Activated CD8-positive, alpha-beta memory T cell treated with anti-CD3 and anti-CD28 coated beads, Interleukin-2, amount 10 ng/mL, durations not matched to agents 7 days and 5 days (primary cell): ENCODE data around the gene TUBG2. TPM values are rescaled to one million over a fixed set of nuclear protein-coding genes. Genes with fewer than 3 reads are reported as not detected.

Source experiments
- ATAC-seq: fragments of 150-1000 bp; cut with Tn5 transposase; one replicate; pipeline ENCODE4 v1.10.0; 2021; ENCODE audit warnings: moderate library complexity
- CTCF ChIA-PET: fragments of 350-600 bp; sonication (Branson Sonifier 250); formaldehyde crosslinking; loops from one replicate; lab custom pipeline; 2021; ENCODE audit warnings: antibody characterized with exemption; lab: Charles Lee
- DNase-seq: peaks from one replicate; pipeline ENCODE4 v3.0.0-alpha.2; 2020
- H3K27ac Mint-ChIP-seq: one replicate; pipeline ENCODE4 v1.8.0; 2021; ENCODE audit warnings: mild to moderate bottlenecking, mixed read lengths
- H3K27me3 Mint-ChIP-seq: one replicate; pipeline ENCODE4 v1.8.0; 2021; ENCODE audit warnings: mixed read lengths
- H3K36me3 Mint-ChIP-seq: one replicate; pipeline ENCODE4 v1.8.0; 2021; ENCODE audit warnings: mild to moderate bottlenecking, mixed read lengths
- H3K4me1 Mint-ChIP-seq: one replicate; pipeline ENCODE4 v1.8.0; 2021; ENCODE audit warnings: mixed read lengths
- H3K4me3 Mint-ChIP-seq: one replicate; pipeline ENCODE4 v1.8.0; 2021; ENCODE audit warnings: mild to moderate bottlenecking, moderate library complexity, mixed read lengths
- H3K9me3 Mint-ChIP-seq: one replicate; pipeline ENCODE4 v1.8.0; 2022; ENCODE audit warnings: low read depth, mixed read lengths
- total RNA-seq, 2 experiments: library from RNA; stranded (reverse); gene quantifications; one replicate each; pipeline ENCODE4 v1.2.3, GENCODE V29; 2021

The TUBG2 gene
- total RNA-seq, 2 experiments from 2014 or later, result 13.5 to 14.6 TPM

DNA sequence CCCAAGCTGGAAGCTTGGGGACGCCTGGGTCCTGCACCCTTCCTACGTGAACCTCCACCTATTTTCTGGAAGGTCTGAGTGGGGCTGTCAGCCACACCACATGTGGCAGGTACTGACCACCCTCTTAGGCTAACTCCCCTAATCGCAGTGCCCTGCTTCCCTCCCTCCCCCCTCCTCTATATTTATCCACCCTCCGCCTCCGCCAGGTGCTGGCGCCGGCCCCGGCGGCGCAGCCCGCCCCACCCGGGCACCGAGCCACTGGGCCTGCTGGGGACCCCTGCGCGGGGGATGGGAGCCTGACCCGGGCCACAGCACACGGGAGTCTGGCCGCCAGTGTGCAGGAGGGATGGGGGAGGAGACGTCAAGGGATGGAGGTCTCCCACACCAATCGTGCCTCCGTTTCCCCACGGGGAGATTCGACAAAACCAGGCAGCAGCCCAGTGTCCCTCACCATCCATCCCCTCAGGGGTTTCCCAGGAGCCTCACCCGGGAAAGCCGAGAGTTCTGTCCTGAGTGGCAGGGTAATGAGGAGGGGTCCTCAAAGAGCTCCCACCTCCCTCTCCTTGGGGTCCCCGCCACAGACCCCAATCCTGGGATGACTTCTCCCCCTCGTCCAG lies 16.4 kb downstream of the TUBG2 start:
- peaks cover 50% of the 10 kb centered on the region for H3K27me3 Mint-ChIP-seq
- H3K4me1 Mint-ChIP-seq, result peaks cover 55% of the 10 kb centered on the region
- DNase-seq (no peak), ATAC-seq (no peak)
- H3K9me3 Mint-ChIP-seq, result no peaks in the 10 kb centered on the region
- CTCF ChIA-PET, result interaction anchor here (1.1 to 6.2 kb wide), 4 partner anchors 31 to 121 kb away, joined by 3 to 92 read pairs (median 4); partner anchors contain the start of genes PSMC3IP and RAMP2
- H3K36me3 Mint-ChIP-seq, result no peaks in the 10 kb centered on the region
- H3K4me3 Mint-ChIP-seq, result no peak overlapping the region
- no peak overlapping the region for H3K27ac Mint-ChIP-seq

DNA sequence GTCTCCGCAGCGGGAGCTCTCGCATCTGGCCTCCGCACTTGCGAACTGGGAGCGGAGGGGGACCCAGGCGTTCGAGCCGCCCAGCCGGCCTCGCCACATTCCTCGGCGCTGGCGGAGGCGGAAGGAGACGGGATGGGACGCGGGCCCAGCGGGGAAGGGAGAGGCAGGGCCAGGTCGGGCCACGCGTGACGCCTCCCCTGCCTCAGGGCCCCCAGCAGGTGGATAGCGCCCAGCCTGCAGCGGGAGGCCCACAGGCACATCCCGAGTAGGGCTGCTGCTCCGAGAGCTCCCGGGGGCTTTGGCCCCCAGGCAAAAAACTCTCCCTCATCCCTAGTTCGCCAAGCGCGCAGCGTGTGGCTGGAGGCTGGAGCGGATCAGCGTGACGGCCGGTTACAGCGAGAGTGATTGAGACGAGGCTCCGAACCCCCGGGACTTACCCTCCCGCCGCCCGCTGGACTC lies 16.9 kb downstream of the TUBG2 start:
- Mint-ChIP-seq H3K9me3 (no peaks in the 10 kb centered on the region), H3K27me3 (peaks cover 47% of the 10 kb centered on the region), H3K36me3 (no peaks in the 10 kb centered on the region), H3K27ac (no peak overlapping the region), H3K4me3 (peak overlapping the region; percentile 73), H3K4me1 (peaks cover 54% of the 10 kb centered on the region)
- CTCF ChIA-PET, result interaction anchor here (0.9 to 6.2 kb wide), 6 partner anchors 31 to 128 kb away, joined by 3 to 92 read pairs (median 4); partner anchors contain the start of genes PSMC3IP and RAMP2
- ATAC-seq, result no peak
- no peak for DNase-seq

DNA sequence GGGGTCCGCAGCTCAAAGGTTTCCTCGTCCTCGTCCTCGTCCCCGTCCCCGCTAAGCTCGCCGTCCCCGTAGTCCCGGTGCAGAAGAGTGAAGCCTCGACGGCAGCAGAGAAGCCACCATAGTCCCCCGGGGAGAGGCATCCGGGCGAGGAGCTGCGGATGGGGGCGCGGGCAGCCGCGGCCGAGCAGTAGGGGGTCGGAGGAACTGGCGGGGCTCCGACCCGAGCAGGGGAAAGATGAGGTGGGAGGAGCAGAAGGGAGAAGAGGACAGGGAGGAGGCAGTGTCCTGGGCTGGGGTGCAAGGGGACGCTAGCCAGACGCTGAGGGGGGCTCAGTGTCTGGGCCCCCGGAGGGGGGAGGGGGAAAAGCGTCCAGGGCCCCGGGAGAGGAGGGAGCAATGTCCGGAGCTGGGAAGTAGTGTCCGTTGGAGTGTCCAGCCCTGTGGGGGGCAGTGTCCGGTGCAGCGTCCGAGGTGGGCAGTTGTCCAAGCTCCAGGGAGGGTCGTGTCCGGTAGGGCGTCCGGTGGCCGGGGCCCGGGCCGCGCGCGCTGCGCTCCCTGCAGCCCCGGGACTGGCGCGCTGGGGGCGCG lies 17.4 kb downstream of the TUBG2 start, which contains the start of gene PLEKHH3:
PLEKHH3 (minus strand) TSS at position 571 of the 588 bp plus-strand sequence; CDS start at position 140, 431 bp downstream.
- no peaks in the 10 kb centered on the region for H3K36me3 Mint-ChIP-seq
- H3K27ac Mint-ChIP-seq, result peak within 1 kb of the TSS; percentile 85
- ATAC-seq (no peak), DNase-seq (no peak)
- peaks cover 54% of the 10 kb centered on the region for H3K4me1 Mint-ChIP-seq
- H3K9me3 Mint-ChIP-seq, result no peaks in the 10 kb centered on the region
- H3K4me3 Mint-ChIP-seq, result peak within 1 kb of the TSS; percentile 73
- H3K27me3 Mint-ChIP-seq, result peaks cover 46% of the 10 kb centered on the region
- CTCF ChIA-PET, result interaction anchor here (0.9 to 6.2 kb wide), 9 partner anchors 10 to 148 kb away, joined by 3 to 92 read pairs (median 4); partner anchors contain the start of genes BECN1, PSMC3IP, RAMP2 and RETREG3

DNA sequence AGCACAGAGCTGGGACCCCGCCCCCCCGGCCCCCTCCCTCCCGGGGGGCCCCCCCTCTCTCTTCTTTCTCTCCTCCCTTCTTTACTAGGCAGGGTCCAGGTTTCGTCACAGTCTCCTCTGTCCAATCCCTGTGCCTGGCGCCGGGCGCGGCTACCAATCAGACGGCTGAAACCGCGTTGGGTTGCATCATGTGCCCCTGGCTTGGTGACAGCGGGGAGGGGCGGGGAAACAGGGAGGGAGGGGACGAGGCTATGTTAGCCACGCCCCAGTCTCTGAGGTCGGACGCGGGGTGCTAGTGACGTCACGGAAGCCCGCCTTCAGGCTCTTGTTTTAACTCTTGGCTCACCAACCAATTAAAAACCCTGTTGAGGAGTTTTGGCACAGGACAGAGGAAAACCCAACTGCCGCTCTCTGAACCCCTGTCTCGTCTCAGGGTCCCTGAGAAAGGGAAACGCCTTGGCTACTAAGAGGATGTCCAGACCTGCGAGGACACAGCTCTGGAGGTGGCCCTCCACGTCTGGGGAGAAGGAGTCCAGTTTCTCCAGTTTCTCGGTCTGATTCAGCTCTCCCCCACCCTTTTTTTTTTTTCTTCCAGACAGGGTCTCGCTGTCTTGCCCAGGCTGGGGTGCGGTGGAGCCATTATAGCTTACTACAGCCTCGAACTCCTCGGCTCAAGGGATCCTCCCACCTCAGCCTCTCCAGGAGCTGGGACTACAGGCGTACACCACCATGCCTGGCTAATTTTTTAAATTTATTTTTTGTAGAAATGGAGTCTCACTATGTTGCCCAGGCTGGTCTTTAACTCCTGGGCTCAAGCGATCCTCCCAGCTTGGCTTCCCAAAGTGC lies 18.2 kb downstream of the TUBG2 start:
- peak; percentile 81 for ATAC-seq
- H3K27me3 Mint-ChIP-seq, result peaks cover 48% of the 10 kb centered on the region
- H3K4me1 Mint-ChIP-seq, result peaks cover 59% of the 10 kb centered on the region
- DNase-seq, result peak; percentile 100
- no peaks in the 10 kb centered on the region for H3K36me3 Mint-ChIP-seq
- peak overlapping the region; percentile 73 for H3K4me3 Mint-ChIP-seq
- H3K9me3 Mint-ChIP-seq, result no peaks in the 10 kb centered on the region
- CTCF ChIA-PET, result interaction anchor here (1.0 to 6.2 kb wide), 7 partner anchors 11 to 147 kb away, joined by 3 to 92 read pairs (median 4); partner anchors contain the start of genes BECN1, PSMC3IP, RAMP2 and RETREG3
- peak overlapping the region; percentile 85 for H3K27ac Mint-ChIP-seq

DNA sequence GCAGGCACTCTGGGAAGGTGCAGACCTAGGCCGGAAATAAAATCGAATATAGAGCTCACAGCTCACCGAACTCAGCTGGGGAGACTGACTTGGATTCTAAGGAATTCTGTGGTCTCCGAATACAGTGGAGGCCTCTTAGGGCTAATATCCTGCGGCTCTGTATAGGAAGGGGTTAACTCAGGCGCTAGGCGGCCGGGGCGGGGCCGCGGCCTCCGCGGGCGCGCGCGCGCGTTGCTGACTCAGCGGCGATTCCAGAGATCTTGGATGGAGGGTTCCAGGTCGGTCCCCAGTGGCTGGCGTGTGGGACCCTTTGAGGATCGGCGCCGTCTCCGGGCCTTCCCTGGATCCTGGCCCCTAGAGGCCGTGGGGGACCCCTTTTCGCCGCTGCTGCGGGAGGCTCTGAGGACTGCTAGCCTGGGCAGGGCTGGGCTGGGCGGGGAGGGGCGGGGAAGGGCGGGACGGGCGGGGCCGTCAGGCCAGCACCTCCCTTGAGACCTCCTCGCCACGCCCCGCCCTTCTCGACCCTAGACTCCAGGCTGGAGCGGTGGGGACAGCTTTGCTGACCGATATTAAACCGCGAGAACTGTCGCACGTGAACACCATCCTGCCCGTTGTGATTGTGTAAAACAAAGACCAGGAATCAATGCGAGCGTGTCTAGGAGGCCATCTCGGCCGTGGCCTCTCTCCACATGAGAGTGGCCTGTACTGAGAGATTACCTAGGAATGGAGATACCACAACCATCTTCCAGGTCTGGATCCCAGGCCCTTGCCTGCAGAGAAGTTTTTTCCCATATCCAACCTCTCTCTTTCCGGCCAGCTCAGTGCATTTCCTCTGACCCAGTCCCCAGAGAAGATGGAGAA lies 19.1 kb downstream of the TUBG2 start:
- DNase-seq (peak; percentile 84), ATAC-seq (peak; percentile 32)
- Mint-ChIP-seq H3K27ac (peak overlapping the region; percentile 89), H3K4me1 (peaks cover 67% of the 10 kb centered on the region), H3K4me3 (peak overlapping the region; percentile 73), H3K36me3 (no peaks in the 10 kb centered on the region), H3K9me3 (no peaks in the 10 kb centered on the region), H3K27me3 (peaks cover 49% of the 10 kb centered on the region)
- CTCF ChIA-PET, result interaction anchor here (1.3 to 6.2 kb wide), 4 partner anchors 8 to 100 kb away, joined by 4 to 92 read pairs (median 14); partner anchors contain the start of genes PSMC3IP, RETREG3 and TUBG1

DNA sequence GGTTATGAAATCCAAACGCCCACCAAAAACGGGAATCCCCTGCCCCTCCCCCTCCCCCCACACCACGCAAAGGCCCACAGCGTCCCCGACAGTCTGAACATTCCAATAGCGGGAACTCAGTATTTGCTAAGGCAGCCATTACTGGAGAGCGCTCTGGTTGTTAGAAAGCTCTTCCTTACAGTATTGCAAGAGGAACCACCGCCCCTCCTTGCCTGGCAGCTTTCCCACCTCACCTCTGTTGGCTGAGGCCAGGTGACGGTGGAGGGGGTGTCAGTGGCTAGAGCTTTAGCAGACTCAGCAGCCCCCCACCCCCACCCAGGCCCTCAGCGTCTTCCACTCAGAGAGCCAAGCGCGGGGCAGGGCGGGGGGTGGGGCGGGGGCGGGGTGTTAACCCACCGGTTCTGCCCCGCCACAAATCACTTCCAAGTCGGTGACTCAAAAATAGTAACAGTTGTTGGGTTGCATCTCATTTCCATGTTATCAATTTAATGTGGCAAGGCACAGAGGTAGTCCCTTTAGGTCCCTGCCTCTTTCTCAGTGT lies 19.9 kb downstream of the TUBG2 start:
- CTCF ChIA-PET, result interaction anchor here (0.5 to 6.2 kb wide), 11 partner anchors 9 to 146 kb away, joined by 3 to 92 read pairs (median 4); partner anchors contain the start of genes PSMC3IP, RETREG3, TUBG1 and TUBG2
- Mint-ChIP-seq H3K36me3 (no peaks in the 10 kb centered on the region), H3K27ac (peak overlapping the region; percentile 89), H3K27me3 (peaks cover 54% of the 10 kb centered on the region), H3K4me3 (peak overlapping the region; percentile 73), H3K4me1 (peaks cover 70% of the 10 kb centered on the region), H3K9me3 (no peaks in the 10 kb centered on the region)
- peak; percentile 2 for ATAC-seq
- peak; percentile 59 for DNase-seq

DNA sequence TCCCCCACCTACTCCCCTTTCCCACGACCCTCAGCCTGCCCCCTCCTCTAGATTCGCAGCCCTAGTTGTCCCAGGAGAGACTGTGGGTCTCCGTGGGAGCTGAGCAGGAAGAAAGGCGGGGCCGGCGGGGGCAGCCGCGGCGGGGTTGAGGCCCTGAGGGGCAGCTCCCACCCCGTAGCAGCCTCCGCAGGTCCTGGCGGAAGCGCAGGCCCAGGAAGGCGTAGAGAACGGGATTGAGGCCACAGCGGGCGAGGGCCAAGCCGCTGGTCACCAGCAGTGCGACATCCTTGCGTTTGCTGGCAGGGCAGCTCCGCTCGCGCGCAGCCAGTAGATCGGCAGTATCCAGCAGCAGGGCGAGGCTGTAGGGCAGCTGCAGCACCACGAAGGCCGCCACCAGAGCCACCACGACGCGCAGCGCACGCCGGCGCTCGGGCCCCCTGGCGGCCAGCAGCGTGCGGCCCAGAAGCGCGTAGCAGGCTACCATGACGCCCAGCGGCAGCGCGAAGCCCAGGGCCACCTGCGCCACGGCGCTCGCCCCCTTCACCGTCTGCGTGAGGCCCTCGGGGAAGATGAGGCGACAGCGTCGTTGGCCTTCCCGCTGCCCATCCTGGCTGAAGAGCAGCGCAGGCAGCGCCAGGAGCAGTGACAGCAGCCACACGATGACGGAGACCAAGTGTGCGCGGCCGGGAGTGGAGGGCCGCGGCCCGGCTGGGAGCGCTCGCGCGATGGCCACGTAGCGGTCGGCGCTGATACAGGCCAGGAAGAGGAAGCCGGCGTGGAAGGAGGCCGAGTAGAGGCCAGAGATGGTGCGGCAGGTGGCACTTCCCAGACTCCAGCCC lies 20.6 kb downstream of the TUBG2 start:
- Mint-ChIP-seq H3K27ac (peak overlapping the region; percentile 85), H3K36me3 (no peaks in the 10 kb centered on the region), H3K4me1 (peaks cover 65% of the 10 kb centered on the region), H3K27me3 (peaks cover 53% of the 10 kb centered on the region), H3K4me3 (peak overlapping the region; percentile 57), H3K9me3 (no peaks in the 10 kb centered on the region)
- DNase-seq, result peak; percentile 82
- CTCF ChIA-PET, result interaction anchor here (0.5 to 6.2 kb wide), 17 partner anchors 10 to 269 kb away, joined by 3 to 92 read pairs (median 4); partner anchors contain the start of genes PSMC3IP, RETREG3, TUBG1 and TUBG2
- ATAC-seq, result peak; percentile 55

DNA sequence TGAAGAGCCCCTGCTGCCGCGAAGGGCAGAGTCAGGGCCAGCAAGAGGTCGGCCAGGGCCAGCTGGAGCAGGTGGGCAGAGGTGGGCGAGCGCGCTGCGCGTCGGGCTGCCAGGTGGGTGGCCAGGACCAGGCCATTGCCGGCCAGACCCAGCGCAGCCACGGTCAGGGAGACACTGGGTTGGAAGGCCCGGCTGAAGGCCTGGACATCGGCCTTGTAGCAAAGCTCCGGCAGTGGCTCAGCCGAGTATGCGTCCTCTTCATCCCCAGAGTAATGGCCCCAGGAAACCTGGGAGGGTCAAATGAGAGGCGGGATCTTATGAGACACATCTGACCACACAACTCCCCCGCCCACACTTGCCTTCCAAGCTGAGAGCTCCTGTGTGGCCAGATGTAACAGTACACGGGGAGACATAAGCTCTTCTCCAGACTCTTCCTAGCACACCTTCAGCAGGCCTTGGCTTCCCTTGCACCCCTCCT lies 21.3 kb downstream of the TUBG2 start:
- peaks cover 62% of the 10 kb centered on the region for H3K4me1 Mint-ChIP-seq
- no peak overlapping the region for H3K27ac Mint-ChIP-seq
- CTCF ChIA-PET, result interaction anchor here (0.5 to 6.2 kb wide), 11 partner anchors 11 to 402 kb away, joined by 3 to 92 read pairs (median 4); partner anchors contain the start of genes PSMC3IP, RETREG3, TUBG1 and TUBG2
- H3K27me3 Mint-ChIP-seq, result peaks cover 47% of the 10 kb centered on the region
- ATAC-seq, result no peak
- H3K4me3 Mint-ChIP-seq, result no peak overlapping the region
- no peaks in the 10 kb centered on the region for H3K36me3 Mint-ChIP-seq
- H3K9me3 Mint-ChIP-seq, result no peaks in the 10 kb centered on the region
- no peak for DNase-seq

DNA sequence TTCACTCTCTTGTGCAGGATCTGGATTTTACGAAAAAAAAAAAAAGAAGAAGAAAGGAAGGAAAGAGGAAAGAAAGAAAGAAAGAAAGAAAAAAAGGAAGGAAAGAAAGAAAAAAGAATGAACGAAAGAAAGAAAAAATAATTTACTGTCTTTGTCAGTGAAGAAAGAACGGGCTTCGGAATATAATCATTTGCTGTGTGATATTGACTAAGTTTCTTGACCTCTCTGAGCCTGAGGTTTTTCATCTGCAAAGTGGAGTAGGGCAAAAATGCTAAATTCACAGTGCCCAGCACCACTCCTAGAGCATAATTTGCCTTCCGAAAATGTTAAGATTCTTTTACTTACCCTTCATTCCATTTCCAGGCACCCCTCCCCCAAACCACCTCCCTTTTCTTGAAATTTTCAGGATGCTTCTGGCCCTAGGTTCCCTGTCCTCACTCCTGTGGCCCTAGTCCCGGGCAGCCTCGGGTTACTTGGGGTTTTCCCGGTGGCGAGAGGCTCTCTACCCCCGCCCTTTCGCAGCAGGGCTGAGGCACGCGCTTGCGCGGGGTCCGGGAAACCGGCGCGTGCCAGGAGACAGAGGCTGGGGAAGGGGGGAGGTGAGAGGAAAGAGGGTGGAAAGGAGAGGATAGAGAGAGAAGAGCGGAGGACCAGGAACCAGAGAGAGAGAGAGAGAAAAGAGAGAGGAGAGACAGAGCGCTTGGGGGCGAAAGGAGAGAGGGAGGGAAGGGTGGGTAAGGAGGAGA lies 23.1 kb downstream of the TUBG2 start, which contains the start of gene CNTNAP1:
CNTNAP1 (plus strand) TSS at position 556 of the 746 bp plus-strand sequence. CDS start 299 bp downstream, outside the sequence.
- H3K27me3 Mint-ChIP-seq, result peaks cover 39% of the 10 kb centered on the region
- H3K4me3 Mint-ChIP-seq, result peak within 1 kb of the TSS; percentile 46
- peaks cover 51% of the 10 kb centered on the region for H3K4me1 Mint-ChIP-seq
- no peaks in the 10 kb centered on the region for H3K36me3 Mint-ChIP-seq
- DNase-seq, result no peak
- H3K9me3 Mint-ChIP-seq, result no peaks in the 10 kb centered on the region
- ATAC-seq, result no peak
- CTCF ChIA-PET, result interaction anchor here (1.1 to 2.1 kb wide), 6 partner anchors 8 to 284 kb away, joined by 3 to 17 read pairs (median 4); partner anchors contain the start of genes BECN1 and PSMC3IP
- no peak within 1 kb of the TSS for H3K27ac Mint-ChIP-seq

DNA sequence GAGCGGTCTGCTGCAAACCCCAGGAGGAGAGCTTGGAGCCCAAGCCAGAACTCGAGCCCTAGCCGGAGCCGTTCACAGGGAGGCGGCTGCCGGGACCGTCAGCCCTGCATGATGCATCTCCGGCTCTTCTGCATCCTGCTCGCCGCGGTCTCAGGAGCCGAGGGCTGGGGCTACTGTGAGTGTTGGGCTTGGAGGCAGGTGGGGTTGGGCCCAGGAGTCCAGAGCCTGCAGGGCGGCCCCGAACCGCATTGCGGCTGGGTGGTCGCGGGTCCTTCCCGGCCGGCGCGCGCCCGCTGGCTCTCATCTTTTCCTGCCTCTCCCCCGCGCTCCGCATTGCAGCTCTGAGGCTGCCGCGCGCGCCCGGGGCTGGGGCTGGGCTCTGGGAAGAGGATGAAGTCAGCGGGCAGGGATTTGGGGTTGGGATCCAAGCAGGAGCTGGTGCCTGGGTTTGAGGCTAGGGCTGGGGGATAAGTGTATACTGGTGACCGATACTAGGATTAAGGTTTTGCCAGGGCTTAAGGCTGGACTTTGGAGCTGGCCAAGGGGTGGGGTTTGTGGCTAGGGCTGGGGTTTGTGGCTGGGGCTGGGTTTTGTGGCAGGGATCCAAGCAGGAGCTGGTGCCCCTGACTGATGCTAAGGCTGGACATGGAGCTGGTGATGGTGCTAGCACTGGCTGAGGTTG lies 23.8 kb downstream of the TUBG2 start:
- Mint-ChIP-seq H3K4me1 (peaks cover 45% of the 10 kb centered on the region), H3K27me3 (peaks cover 39% of the 10 kb centered on the region)
- no peak for ATAC-seq

More for the DNA sequence above, 23.8 kb downstream of the TUBG2 start:
- no peaks in the 10 kb centered on the region for H3K9me3 Mint-ChIP-seq
- H3K36me3 Mint-ChIP-seq, result no peaks in the 10 kb centered on the region
- no peak overlapping the region for H3K27ac Mint-ChIP-seq
- peak; percentile 58 for DNase-seq
- H3K4me3 Mint-ChIP-seq, result peak overlapping the region; percentile 46
- CTCF ChIA-PET, result interaction anchor here (1.1 to 2.1 kb wide), 8 partner anchors 9 to 283 kb away, joined by 3 to 17 read pairs (median 3); partner anchors contain the start of genes BECN1, PSMC3IP and TUBG2
